Stimulated activated CD8-positive, alpha-beta memory T cell treated with anti-CD3 and anti-CD28 coated beads, Interleukin-12 subunit alpha, Interleukin-12 subunit beta, amount 100 ng/mL, for 4 hours (primary cell): ENCODE measurements around the gene CRADD.
"Not testable (repeated sequence)": the region's sequence is repeated elsewhere in the genome, so short reads cannot be mapped to it uniquely, and the experiment has no call there.

ENCODE experiments used
- DNase-seq: peaks from one replicate; pipeline ENCODE4 v3.0.0-alpha.2; 2020; ENCODE audit warnings: low read depth

CRADD gene

GRCh38 chr12:93758801-93759373 lies 81.7 kb downstream of the CRADD start:
- DNase-seq: no peak

- DNase-seq: no peak
These were observed 82.4 kb downstream of the CRADD start for GRCh38 chr12:93759512-93760081.

GRCh38 chr12:93760275-93760875 lies 83.2 kb downstream of the CRADD start:
- DNase-seq: no peak

GRCh38 chr12:93762059-93762719 lies 85.0 kb downstream of the CRADD start:
- no peak for DNase-seq

- no peak for DNase-seq
These were observed 85.9 kb downstream of the CRADD start for GRCh38 chr12:93762912-93763553.

GRCh38 chr12:93763746-93764147 lies 86.6 kb downstream of the CRADD start:
- no peak for DNase-seq

- DNase-seq: no peak
These were observed 89.2 kb downstream of the CRADD start for GRCh38 chr12:93766371-93766770.

- DNase-seq: no peak
These were observed 89.8 kb downstream of the CRADD start for GRCh38 chr12:93766796-93767523.

- no peak for DNase-seq
These were observed 90.3 kb downstream of the CRADD start for GRCh38 chr12:93767524-93767863.

- no peak for DNase-seq
These were observed 95.0 kb downstream of the CRADD start for GRCh38 chr12:93772003-93772700.

- peak; percentile 25 for DNase-seq
These were observed 96.1 kb downstream of the CRADD start for GRCh38 chr12:93773122-93773871.

GRCh38 chr12:93776581-93777018 lies 99.4 kb downstream of the CRADD start:
- DNase-seq: no peak

- DNase-seq: no peak
These were observed 100.1 kb downstream of the CRADD start for GRCh38 chr12:93777254-93777653.

GRCh38 chr12:93778306-93778705 lies 101.1 kb downstream of the CRADD start:
- DNase-seq: no peak

- DNase-seq: no peak
These were observed 101.6 kb downstream of the CRADD start for GRCh38 chr12:93778766-93779165.

- no peak for DNase-seq
These were observed 103.0 kb downstream of the CRADD start for GRCh38 chr12:93780101-93780641.

GRCh38 chr12:93780886-93781285 lies 103.7 kb downstream of the CRADD start:
- not testable (repeated sequence) for DNase-seq

GRCh38 chr12:93781961-93782360 lies 104.8 kb downstream of the CRADD start:
- not testable (repeated sequence) for DNase-seq

GRCh38 chr12:93782853-93783252 lies 105.7 kb downstream of the CRADD start:
- no peak for DNase-seq

GRCh38 chr12:93783832-93784231 lies 106.7 kb downstream of the CRADD start:
- DNase-seq: no peak
